ENCODE data around the gene SLC12A9.

Gene SLC12A9

DNA sequence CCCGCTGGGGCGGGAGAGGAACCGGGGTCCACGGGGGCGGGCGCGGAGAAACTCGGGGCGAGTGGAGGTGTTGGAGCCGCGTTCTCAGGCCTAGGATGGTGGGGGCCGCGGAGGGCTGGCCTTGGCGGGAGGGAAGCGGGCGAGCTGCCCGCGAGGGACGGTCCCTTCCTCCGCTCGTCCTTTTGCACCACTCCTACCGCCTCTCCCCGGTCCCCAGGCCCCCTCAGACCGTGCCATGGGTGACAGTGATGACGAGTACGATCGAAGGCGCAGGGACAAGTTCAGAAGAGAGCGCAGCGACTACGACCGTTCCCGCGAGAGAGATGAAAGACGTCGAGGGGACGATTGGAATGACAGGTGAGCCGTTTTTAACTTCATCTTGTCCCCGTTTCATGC lies 22.8 kb downstream of the SLC12A9 start:
- DNase-seq (ENCODE audit: low read depth, low spot score): no peak
- TF ChIP-seq, protein P1, sequence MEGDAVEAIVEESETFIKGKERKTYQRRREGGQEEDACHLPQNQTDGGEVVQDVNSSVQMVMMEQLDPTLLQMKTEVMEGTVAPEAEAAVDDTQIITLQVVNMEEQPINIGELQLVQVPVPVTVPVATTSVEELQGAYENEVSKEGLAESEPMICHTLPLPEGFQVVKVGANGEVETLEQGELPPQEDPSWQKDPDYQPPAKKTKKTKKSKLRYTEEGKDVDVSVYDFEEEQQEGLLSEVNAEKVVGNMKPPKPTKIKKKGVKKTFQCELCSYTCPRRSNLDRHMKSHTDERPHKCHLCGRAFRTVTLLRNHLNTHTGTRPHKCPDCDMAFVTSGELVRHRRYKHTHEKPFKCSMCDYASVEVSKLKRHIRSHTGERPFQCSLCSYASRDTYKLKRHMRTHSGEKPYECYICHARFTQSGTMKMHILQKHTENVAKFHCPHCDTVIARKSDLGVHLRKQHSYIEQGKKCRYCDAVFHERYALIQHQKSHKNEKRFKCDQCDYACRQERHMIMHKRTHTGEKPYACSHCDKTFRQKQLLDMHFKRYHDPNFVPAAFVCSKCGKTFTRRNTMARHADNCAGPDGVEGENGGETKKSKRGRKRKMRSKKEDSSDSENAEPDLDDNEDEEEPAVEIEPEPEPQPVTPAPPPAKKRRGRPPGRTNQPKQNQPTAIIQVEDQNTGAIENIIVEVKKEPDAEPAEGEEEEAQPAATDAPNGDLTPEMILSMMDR (IDR thresholded peaks at IDR 0.05; ENCODE audit: insufficient read depth, low read length, missing control alignments): no peak
- CTCF ChIA-PET: interaction anchor here (1.1 to 2.8 kb wide), 5 partner anchors 12 to 184 kb away, joined by 3 to 17 read pairs (median 7); partner anchors contain the start of genes POP7, SLC12A9 and UFSP1
- POLR2A ChIA-PET: interaction anchor here (0.7 to 2.8 kb wide), 12 partner anchors 8 to 343 kb away, joined by 3 to 40 read pairs (median 3); partner anchors contain the start of genes MOSPD3, POP7, SERPINE1 and SLC12A9
- peak overlapping the region; percentile 91 for H3K4me3 ChIP-seq (ENCODE audit: low read depth, low read length)

DNA sequence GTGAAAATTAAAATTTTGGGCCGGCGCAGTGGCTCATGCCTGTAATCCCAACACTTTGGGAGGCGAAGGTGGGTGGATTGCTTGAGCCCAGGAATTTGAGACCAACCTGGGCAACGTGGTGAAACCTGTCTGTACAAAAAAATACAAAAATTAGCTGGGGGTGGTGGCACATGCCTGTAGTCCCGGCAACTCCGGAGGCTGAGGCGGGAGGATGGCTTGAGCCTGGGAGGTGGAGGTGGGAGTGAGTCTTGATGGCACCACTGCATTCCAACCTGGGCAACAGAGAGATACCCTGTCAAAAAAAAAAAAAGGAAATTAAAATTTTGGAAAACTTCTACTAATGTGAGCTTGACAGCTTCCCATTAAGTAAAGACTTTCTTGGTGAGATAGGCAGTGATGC lies 25.5 kb downstream of the SLC12A9 start:
- TF ChIP-seq, protein P1 (IDR thresholded peaks at IDR 0.05; ENCODE audit: insufficient read depth, low read length, missing control alignments): no peak
- no peak for DNase-seq (ENCODE audit: low read depth, low spot score)
- CTCF ChIA-PET: interaction anchor here (0.6 to 1.8 kb wide), 3 partner anchors 9 to 318 kb away, joined by 3 to 5 read pairs (median 4); no protein-coding TSS in a partner anchor
- no peak overlapping the region for H3K4me3 ChIP-seq (ENCODE audit: low read depth, low read length)
- POLR2A ChIA-PET: interaction anchor here (0.8 to 1.9 kb wide), 2 partner anchors 8 to 12 kb away, joined by 3 to 9 read pairs; partner anchors contain the start of gene UFSP1

DNA sequence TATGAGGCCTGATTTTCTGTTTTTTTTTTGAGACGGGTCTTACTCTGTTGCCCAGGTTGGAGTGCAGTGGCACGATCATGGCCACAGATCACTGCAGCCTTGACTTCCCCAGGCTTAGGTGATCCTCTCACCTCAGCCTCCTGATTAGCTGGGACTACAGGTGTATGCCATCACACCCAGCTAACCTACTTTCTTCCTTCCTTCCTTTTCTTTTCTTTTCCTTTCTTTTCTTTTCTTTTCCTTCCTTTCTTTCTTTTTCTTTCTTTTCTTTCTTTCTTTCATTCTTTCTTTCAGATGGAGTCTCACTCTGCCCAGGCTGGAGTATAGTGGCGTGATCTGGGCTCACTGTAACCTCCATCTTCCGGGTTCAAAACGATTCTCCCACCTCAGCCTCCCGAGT lies 26.2 kb downstream of the SLC12A9 start:
- ChIA-PET CTCF (interaction anchor here (0.6 to 1.8 kb wide), 3 partner anchors 8 to 319 kb away, joined by 3 to 5 read pairs (median 4); no protein-coding TSS in a partner anchor), POLR2A (interaction anchor here (1.9 kb wide), 1 partner anchor 11 kb away, joined by 9 read pairs; the partner anchor contains the start of gene UFSP1)
- H3K4me3 ChIP-seq (ENCODE audit: low read depth, low read length): no peak overlapping the region
- no peak for DNase-seq (ENCODE audit: low read depth, low spot score)
- TF ChIP-seq, protein P1 (IDR thresholded peaks at IDR 0.05; ENCODE audit: insufficient read depth, low read length, missing control alignments): no peak

DNA sequence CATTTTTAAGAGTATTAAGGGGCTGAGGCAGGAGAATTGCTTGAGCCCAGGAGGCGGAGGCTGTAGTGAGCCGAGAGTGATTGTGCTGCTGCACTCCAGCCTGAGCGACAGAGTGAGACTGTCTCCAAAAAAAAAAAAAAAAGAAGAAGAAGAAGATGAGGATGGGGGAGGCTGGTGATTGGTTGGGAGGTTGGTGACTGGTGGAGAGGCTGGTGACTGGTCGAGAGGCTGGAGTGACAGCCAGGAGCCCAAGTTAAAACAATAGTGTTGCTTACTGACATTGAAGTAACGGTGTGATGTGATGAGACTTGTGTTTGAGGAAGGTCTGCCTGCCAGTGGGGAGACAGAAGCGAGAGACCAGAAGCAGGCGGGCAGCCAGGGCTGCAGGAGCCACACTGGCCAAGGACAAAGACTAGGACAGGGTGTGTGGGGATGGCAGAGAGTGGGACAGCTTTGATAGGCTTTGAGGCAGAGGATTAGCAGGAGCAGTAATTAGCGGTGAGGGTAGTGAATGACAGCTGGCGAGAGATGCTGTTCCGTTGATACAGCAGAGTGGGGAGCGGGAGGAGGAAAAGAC lies 27.3 kb downstream of the SLC12A9 start:
- ChIA-PET POLR2A (no interaction called here), CTCF (no interaction called here)
- no peak for DNase-seq (ENCODE audit: low read depth, low spot score)
- TF ChIP-seq, protein P1 (IDR thresholded peaks at IDR 0.05; ENCODE audit: insufficient read depth, low read length, missing control alignments): no peak
- H3K4me3 ChIP-seq (ENCODE audit: low read depth, low read length): no peak overlapping the region

DNA sequence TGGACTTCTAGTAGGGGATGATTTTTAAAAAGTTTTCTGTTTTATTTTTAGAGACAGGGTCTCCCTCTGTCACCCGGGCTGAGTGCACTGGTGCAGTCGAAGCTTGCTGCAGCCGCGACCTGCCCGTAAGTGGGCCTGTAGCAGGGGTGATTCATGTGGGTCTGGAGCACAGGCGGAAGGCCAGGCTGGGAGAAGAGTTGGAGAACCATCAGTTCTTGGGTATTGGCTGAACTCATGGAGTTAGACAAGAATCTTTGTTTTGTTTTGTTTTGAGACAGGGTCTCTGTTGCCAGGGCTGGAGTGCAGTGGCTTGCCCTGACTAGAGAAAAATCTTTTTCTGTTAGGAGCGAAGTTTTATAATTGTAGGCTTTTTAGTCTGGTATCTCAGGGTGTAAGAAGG lies 28.1 kb downstream of the SLC12A9 start:
- POLR2A ChIA-PET: interaction anchor here (0.6 kb wide), 1 partner anchor 451 kb away, joined by 3 read pairs; no protein-coding TSS in a partner anchor

DNA sequence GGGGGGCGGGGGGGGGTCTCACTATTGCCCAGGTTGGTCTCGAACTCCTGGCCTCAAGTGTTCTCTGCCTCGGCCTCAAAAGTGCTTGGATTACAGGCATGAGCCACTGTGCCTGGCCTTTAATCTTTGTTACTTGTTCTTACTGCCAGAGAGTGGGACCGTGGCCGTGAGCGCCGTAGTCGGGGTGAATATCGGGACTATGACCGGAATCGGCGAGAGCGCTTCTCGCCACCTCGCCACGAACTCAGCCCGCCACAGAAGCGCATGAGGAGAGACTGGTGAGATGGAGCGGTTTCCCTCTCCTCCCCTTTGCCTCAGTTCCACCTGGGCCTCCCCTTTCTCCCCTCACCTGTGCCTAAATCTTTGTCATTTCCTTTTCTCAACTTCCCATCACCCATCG lies 28.6 kb downstream of the SLC12A9 start:
- POLR2A ChIA-PET: interaction anchor here (0.6 kb wide), 2 partner anchors 255 to 451 kb away, joined by 3 read pairs; no protein-coding TSS in a partner anchor
- DNase-seq (ENCODE audit: low read depth, low spot score): no peak
- CTCF ChIA-PET: no interaction called here
- no peak overlapping the region for H3K4me3 ChIP-seq (ENCODE audit: low read depth, low read length)
- TF ChIP-seq, protein P1 (IDR thresholded peaks at IDR 0.05; ENCODE audit: insufficient read depth, low read length, missing control alignments): no peak

More for the DNA sequence above, 28.1 kb downstream of the SLC12A9 start:
- no peak for DNase-seq (ENCODE audit: low read depth, low spot score)
- CTCF ChIA-PET: no interaction called here
- H3K4me3 ChIP-seq (ENCODE audit: low read depth, low read length): no peak overlapping the region
- TF ChIP-seq, protein P1 (IDR thresholded peaks at IDR 0.05; ENCODE audit: insufficient read depth, low read length, missing control alignments): no peak
